H9 (cell line): Measurements from ENCODE around the gene MYO5B. TPM values are rescaled to one million over a fixed set of nuclear protein-coding genes. Genes with fewer than 3 reads are reported as not detected.

Source experiments
- DNase-seq: peaks from one replicate; pipeline ENCODE4 v3.0.0-alpha.2; 2017
- H2AFZ ChIP-seq: one replicate; pipeline ENCODE4 v1.6.1; 2013; ENCODE audit warnings: mild to moderate bottlenecking, low read length, control low read depth, moderate library complexity
- H2AK5ac ChIP-seq: 2 replicates; pipeline ENCODE4 v1.6.1; 2013; ENCODE audit warnings: low read length, control low read depth, mixed read lengths; ENCODE audit not compliant: insufficient read length
- H2BK120ac ChIP-seq: one replicate; pipeline ENCODE4 v1.6.1; 2013; ENCODE audit warnings: low read depth, mild to moderate bottlenecking, low read length, control low read depth, inconsistent platforms; ENCODE audit not compliant: poor library complexity, severe bottlenecking
- H2BK12ac ChIP-seq: 2 replicates; pipeline ENCODE4 v1.6.1; 2013; ENCODE audit warnings: low read length, control low read depth, mixed read lengths, low read depth; ENCODE audit not compliant: insufficient read length
- H2BK15ac ChIP-seq: 2 replicates; pipeline ENCODE4 v1.6.1; 2013; ENCODE audit warnings: low read depth, low read length, control low read depth
- H2BK20ac ChIP-seq: one replicate; pipeline ENCODE4 v1.6.1; 2013; ENCODE audit warnings: low read depth, mild to moderate bottlenecking, low read length, control low read depth, inconsistent platforms; ENCODE audit not compliant: poor library complexity, severe bottlenecking
- H2BK5ac ChIP-seq: 2 replicates; pipeline ENCODE4 v1.6.1; 2013; ENCODE audit warnings: low read length, control low read depth, mixed read lengths; ENCODE audit not compliant: insufficient read length
- H3K14ac ChIP-seq: 2 replicates; pipeline ENCODE4 v1.6.1; 2013; ENCODE audit warnings: low read length, control low read depth; ENCODE audit not compliant: insufficient read depth
- H3K18ac ChIP-seq: 2 replicates; pipeline ENCODE4 v1.6.1; 2013; ENCODE audit warnings: low read depth, mild to moderate bottlenecking, mixed read lengths, low read length, control low read depth; ENCODE audit not compliant: insufficient read length
- H3K23ac ChIP-seq: 2 replicates; pipeline ENCODE4 v1.6.1; 2013; ENCODE audit warnings: low read length, control low read depth, mixed read lengths, low read depth; ENCODE audit not compliant: insufficient read length
- H3K23me2 ChIP-seq: 2 replicates; pipeline ENCODE4 v1.6.1; 2013; ENCODE audit warnings: low read depth, mild to moderate bottlenecking, mixed read lengths, low read length, control low read depth; ENCODE audit not compliant: insufficient read length, poor library complexity, severe bottlenecking
- H3K27ac ChIP-seq: 2 replicates; pipeline ENCODE4 v1.5.1; 2013; ENCODE audit warnings: low read length, control low read depth, mixed read lengths, low read depth; ENCODE audit not compliant: insufficient read length
- H3K27me3 ChIP-seq: 2 replicates; pipeline ENCODE4 v1.6.1; 2013; ENCODE audit warnings: low read length, control low read depth, inconsistent platforms; ENCODE audit not compliant: insufficient read depth
- H3K4ac ChIP-seq: 2 replicates; pipeline ENCODE4 v1.6.1; 2013; ENCODE audit warnings: low read depth, mild to moderate bottlenecking, control low read depth, inconsistent platforms, low read length, moderate library complexity
- H3K4me1 ChIP-seq: 2 replicates; pipeline ENCODE4 v1.6.1; 2013; ENCODE audit warnings: low read length, control low read depth, inconsistent platforms; ENCODE audit not compliant: insufficient read depth
- H3K4me2 ChIP-seq: 2 replicates; pipeline ENCODE4 v1.6.1; 2013; ENCODE audit warnings: low read length, control low read depth, mixed read lengths; ENCODE audit not compliant: insufficient read length, insufficient read depth
- H3K56ac ChIP-seq: 2 replicates; pipeline ENCODE4 v1.6.1; 2013; ENCODE audit warnings: low read depth, mild to moderate bottlenecking, mixed read lengths, low read length, control low read depth; ENCODE audit not compliant: insufficient read length
- H3K79me1 ChIP-seq: 2 replicates; pipeline ENCODE4 v1.6.1; 2013; ENCODE audit warnings: low read depth, mild to moderate bottlenecking, moderate library complexity, low read length, control low read depth, inconsistent platforms; ENCODE audit not compliant: insufficient read depth, poor library complexity, severe bottlenecking
- H3K79me2 ChIP-seq: 2 replicates; pipeline ENCODE4 v1.6.1; 2013; ENCODE audit warnings: low read length, control low read depth, inconsistent platforms; ENCODE audit not compliant: insufficient read depth
- H3K9ac ChIP-seq: 2 replicates; pipeline ENCODE4 v1.6.1; 2013; ENCODE audit warnings: low read length, control low read depth, mixed read lengths; ENCODE audit not compliant: insufficient read length; ENCODE audit errors: extremely low read depth
- H3K9me3 ChIP-seq: one replicate; pipeline ENCODE4 v1.6.1; 2013; ENCODE audit warnings: low read depth, low read length, inconsistent platforms; ENCODE audit not compliant: control insufficient read depth
- H3T11ph ChIP-seq: one replicate; pipeline ENCODE4 v1.6.1; 2013; ENCODE audit warnings: mild to moderate bottlenecking, low read length, control low read depth, inconsistent platforms
- H4K20me1 ChIP-seq: one replicate; pipeline ENCODE4 v1.6.1; 2013; ENCODE audit not compliant: control insufficient read depth, insufficient read length, insufficient read depth
- H4K5ac ChIP-seq: 2 replicates; pipeline ENCODE4 v1.6.1; 2013; ENCODE audit warnings: low read depth, mild to moderate bottlenecking, mixed read lengths, low read length, control low read depth; ENCODE audit not compliant: insufficient read length
- H4K8ac ChIP-seq: replicated peaks from 2 replicates; pipeline ENCODE4 v1.6.1; 2013; ENCODE audit warnings: low read length, control low read depth, mixed read lengths, low read depth; ENCODE audit not compliant: insufficient read length
- H4K91ac ChIP-seq: 2 replicates; pipeline ENCODE4 v1.6.1; 2013; ENCODE audit warnings: low read depth, mild to moderate bottlenecking, moderate library complexity, mixed read lengths, low read length, control low read depth; ENCODE audit not compliant: insufficient read length
- H3K27ac Mint-ChIP-seq, 3 experiments: 2 replicates in 2 of 3; 3 replicates in 1 of 3; pipeline ENCODE4 v1.8.0; 2020 to 2021; ENCODE audit warnings: mixed read lengths in 3 of 3, mild to moderate bottlenecking in 1 of 3, moderate library complexity in 1 of 3
- H3K27me3 Mint-ChIP-seq: 2 replicates; pipeline ENCODE4 v1.8.0; 2021; ENCODE audit warnings: low read depth, mild to moderate bottlenecking, moderate library complexity, mixed read lengths
- H3K36me3 Mint-ChIP-seq, 3 experiments: 2 replicates in 2 of 3; 3 replicates in 1 of 3; pipeline ENCODE4 v1.8.0; 2020 to 2021; ENCODE audit warnings: low read depth in 3 of 3, mixed read lengths in 3 of 3; ENCODE audit not compliant: insufficient read depth in 1 of 3
- H3K4me1 Mint-ChIP-seq, 2 experiments: 2 replicates each; pipeline ENCODE4 v1.8.0; 2020; ENCODE audit warnings: mixed read lengths in 2 of 2
- H3K4me3 Mint-ChIP-seq, 2 experiments: 2 replicates in 1 of 2; 3 replicates in 1 of 2; pipeline ENCODE4 v1.8.0; 2020 to 2021; ENCODE audit warnings: mild to moderate bottlenecking in 2 of 2, mixed read lengths in 2 of 2, moderate library complexity in 1 of 2
- H3K9me3 Mint-ChIP-seq, 2 experiments: 2 replicates in 1 of 2; 3 replicates in 1 of 2; pipeline ENCODE4 v1.8.0; 2020; ENCODE audit warnings: mild to moderate bottlenecking in 2 of 2, mixed read lengths in 2 of 2, moderate library complexity in 1 of 2
- WGBS: extraction: QIAGEN DNeasy Blood & Tissue Kit; methylation state at CpG from one replicate; pipeline ENCODE4 v1.1.7; 2013; ENCODE audit warnings: missing lambda C conversion rate, low lambda C conversion rate, mixed read lengths; ENCODE audit not compliant: insufficient read length; ENCODE audit errors: extremely low coverage; 5-methylcytosine and 5-hydroxymethylcytosine counted together
- total RNA-seq: library from RNA; stranded (reverse); gene quantifications from 2 replicates; pipeline ENCODE4 v1.2.1, GENCODE V29; 2021
- TF ChIP-seq, protein P1 (sequence below): fragments of 200-600 bp; sonication (generic); conservative IDR thresholded peaks from 3 replicates; pipeline ENCODE4 v1.8.0; 2021; ENCODE audit warnings: antibody characterized with exemption, mild to moderate bottlenecking

Gene MYO5B
- total RNA-seq, 1 experiment from 2014 or later: 9.3 TPM

DNA sequence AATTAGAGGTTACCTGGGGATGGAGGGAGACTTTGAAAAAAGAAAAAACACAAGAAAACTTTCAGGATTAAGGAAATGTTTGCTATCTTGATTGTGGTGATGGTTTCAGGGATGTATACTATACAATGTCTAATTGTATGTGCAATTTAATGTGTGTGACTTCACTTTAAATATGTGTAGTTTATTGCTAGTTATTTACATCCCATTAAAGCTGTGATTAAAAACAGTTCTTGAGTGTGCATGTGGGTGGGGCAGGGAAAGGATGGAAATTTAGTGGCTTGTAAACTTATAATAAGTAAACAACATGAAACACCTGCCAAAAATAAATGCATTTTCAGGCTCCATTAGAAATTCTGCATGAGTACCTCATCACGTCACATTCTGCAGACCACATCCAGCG lies 167.0 kb downstream of the MYO5B start:
- H3K9me3 Mint-ChIP-seq: no peaks in the 10 kb centered on the region
- no peaks in the 10 kb centered on the region for H4K20me1 ChIP-seq
- H3K79me1 ChIP-seq: no peaks in the 10 kb centered on the region
- no peak overlapping the region for H2AFZ ChIP-seq
- no peak overlapping the region for H3K23ac ChIP-seq
- no peak overlapping the region for H2BK12ac ChIP-seq
- no peak overlapping the region for H3K27ac ChIP-seq
- no CpG with 5 or more reads among the region's 2 CpGs for WGBS
- TF ChIP-seq, protein P1, sequence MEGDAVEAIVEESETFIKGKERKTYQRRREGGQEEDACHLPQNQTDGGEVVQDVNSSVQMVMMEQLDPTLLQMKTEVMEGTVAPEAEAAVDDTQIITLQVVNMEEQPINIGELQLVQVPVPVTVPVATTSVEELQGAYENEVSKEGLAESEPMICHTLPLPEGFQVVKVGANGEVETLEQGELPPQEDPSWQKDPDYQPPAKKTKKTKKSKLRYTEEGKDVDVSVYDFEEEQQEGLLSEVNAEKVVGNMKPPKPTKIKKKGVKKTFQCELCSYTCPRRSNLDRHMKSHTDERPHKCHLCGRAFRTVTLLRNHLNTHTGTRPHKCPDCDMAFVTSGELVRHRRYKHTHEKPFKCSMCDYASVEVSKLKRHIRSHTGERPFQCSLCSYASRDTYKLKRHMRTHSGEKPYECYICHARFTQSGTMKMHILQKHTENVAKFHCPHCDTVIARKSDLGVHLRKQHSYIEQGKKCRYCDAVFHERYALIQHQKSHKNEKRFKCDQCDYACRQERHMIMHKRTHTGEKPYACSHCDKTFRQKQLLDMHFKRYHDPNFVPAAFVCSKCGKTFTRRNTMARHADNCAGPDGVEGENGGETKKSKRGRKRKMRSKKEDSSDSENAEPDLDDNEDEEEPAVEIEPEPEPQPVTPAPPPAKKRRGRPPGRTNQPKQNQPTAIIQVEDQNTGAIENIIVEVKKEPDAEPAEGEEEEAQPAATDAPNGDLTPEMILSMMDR: no peak
- no peaks in the 10 kb centered on the region for H3K27me3 ChIP-seq
- no peak overlapping the region for H3K4ac ChIP-seq
- no peak overlapping the region for H2BK20ac ChIP-seq
- H3K79me2 ChIP-seq: no peaks in the 10 kb centered on the region
- no peaks in the 10 kb centered on the region for H3K4me1 ChIP-seq
- no peak overlapping the region for H3K18ac ChIP-seq
- no peak overlapping the region for H3T11ph ChIP-seq
- no peak overlapping the region for H2BK120ac ChIP-seq
- no peak overlapping the region for H2BK15ac ChIP-seq
- H3K4me1 Mint-ChIP-seq: no peaks in the 10 kb centered on the region
- no peaks in the 10 kb centered on the region; a peak in 1 of 7 replicates for H3K36me3 Mint-ChIP-seq
- no peak for DNase-seq
- H3K56ac ChIP-seq: no peak overlapping the region
- H4K8ac ChIP-seq: no peak overlapping the region
- no peaks in the 10 kb centered on the region for H3K23me2 ChIP-seq
- H3K4me2 ChIP-seq: no peak overlapping the region
- H3K14ac ChIP-seq: no peak overlapping the region
- no peak overlapping the region for H4K91ac ChIP-seq
- no peak overlapping the region for H3K4me3 Mint-ChIP-seq
- H2BK5ac ChIP-seq: no peak overlapping the region
- H3K27me3 Mint-ChIP-seq: peaks cover 1% of the 10 kb centered on the region
- H4K5ac ChIP-seq: no peak overlapping the region
- no peak overlapping the region for H2AK5ac ChIP-seq
- no peak overlapping the region for H3K9ac ChIP-seq
- no peaks in the 10 kb centered on the region for H3K9me3 ChIP-seq
- H3K27ac Mint-ChIP-seq: no peak overlapping the region
